ENCODE results near the gene ATP9A. TPM values are rescaled to one million over a fixed set of nuclear protein-coding genes. Genes with fewer than 3 reads are reported as not detected.
"Not testable (repeated sequence)": the region's sequence is repeated elsewhere in the genome, so short reads cannot be mapped to it uniquely, and the experiment has no call there.

Gene ATP9A
- total RNA-seq, 1 experiment from 2014 or later: 20.6 TPM

- peak; percentile 55 for DNase-seq (ENCODE audit: low read depth)
These were observed 40.3 kb downstream of the ATP9A start for GRCh38 chr20:51727872-51728271.

GRCh38 chr20:51725584-51726176 is 42.5 kb downstream of the ATP9A start:
- DNase-seq (ENCODE audit: low read depth): peak; percentile 31

DNA sequence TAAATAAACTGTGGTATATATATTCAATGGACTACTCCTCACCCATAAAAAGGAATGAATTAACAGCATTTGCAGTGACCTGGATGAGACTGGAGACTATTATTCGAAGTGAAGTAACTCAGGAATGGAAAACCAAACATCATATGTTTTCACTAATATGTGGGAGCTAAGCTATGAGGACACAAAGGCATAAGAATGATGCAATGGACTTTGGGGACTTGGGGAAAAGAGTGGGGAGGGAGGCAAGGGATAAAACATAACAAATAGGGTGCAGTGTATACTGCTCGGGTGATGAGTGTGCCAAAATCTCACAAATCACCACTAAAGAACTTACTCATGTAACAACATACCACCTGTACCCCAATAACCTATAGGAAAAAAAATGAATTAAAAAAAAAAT is 45.2 kb downstream of the ATP9A start:
- not testable (repeated sequence) for DNase-seq (ENCODE audit: low read depth)

DNA sequence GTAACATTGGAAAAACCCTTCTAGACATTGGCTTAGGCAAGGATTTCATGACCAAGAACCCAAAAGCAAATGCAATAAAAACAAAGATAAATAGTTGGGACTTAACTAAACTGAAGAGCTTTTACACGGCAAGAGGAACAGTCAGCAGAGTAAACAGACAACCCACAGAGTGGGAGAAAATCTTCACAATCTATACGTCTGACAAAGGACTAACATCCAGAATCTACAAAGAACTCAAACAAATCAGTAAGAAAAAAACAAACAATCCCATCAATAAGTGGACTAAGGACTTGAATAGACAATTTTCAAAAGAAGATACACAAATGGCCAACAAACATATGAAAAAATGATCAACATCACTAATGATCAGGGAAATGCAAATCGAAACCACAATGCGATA is 45.9 kb downstream of the ATP9A start:
- DNase-seq (ENCODE audit: low read depth): not testable (repeated sequence)

DNA sequence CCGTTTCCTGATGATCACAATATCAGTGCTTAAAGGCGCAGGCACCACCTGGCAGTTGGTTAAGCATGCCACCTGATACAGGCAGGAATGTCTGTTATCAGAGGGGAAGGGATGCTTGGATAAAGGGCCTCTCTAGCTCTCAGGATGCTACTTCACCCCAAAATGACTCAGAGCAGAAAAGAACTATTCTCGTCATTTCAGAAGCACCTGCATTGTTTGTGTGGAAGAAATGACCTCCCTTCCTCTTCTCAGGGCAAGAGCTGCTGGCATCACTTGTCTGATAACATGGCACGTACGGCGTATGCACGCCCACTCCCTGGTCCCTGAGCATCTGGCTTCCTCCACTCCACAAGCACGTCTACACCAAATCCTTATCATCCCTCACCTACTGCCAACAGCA is 47.3 kb downstream of the ATP9A start:
- no peak for DNase-seq (ENCODE audit: low read depth)

- DNase-seq (ENCODE audit: low read depth): no peak
These were observed 47.8 kb downstream of the ATP9A start for GRCh38 chr20:51720384-51720783.

- DNase-seq (ENCODE audit: low read depth): no peak
These were observed 52.4 kb downstream of the ATP9A start for GRCh38 chr20:51715856-51716185.

GRCh38 chr20:51715163-51715855 is 52.9 kb downstream of the ATP9A start:
- DNase-seq (ENCODE audit: low read depth): no peak

DNA sequence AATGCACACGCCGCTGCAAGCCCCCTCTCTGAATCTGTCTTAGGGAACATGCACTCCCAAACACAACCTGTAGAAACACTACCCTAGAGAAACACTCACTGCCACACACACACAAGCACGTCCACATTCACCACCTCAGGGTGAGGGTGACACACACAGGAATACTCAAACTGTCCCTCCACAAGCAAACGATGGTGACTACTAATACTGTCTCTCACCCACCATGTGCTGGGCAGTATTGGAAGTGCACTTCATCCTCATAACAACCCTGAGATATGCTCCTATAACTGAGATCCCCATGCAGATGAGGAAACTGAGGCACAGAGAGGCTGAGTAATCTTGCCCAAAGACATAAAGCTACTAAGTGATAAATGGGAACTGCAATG is 55.0 kb downstream of the ATP9A start:
- DNase-seq (ENCODE audit: low read depth): no peak

DNA sequence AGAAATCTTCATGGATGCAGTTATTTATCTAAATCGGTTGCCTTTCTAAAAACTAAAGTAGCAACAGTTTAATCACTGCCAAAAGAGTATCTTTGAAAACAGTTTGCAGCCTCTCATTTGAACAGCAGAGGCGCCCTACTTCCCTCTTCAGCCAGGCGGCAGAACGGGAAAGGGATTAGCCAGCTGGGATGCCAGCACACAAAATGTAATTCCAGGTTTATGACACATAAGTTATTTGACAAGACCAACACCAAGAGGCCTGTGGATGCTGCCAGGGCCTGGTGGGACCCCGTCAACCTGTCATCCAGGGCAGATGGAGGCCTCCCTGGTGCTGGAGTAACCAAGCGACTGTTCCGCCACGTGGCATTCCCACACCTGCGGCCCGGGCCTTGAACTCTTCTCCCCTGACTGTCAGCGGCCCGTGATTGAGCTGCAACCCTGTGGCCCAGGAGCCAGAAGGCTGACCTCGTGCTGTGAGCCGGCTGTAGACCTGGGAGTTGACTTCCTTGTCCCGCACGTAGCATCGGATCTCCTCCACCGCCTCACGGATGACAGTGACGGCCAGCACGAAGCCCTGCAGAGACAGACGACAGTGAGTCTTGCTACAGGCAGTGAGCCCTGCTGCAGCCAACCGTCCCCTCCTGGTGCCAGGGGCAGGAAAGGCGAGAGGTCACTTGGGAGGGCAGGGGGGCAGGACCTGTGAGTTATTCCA is 55.5 kb downstream of the ATP9A start:
- DNase-seq (ENCODE audit: low read depth): peak; percentile 60

- no peak for DNase-seq (ENCODE audit: low read depth)
These were observed 56.8 kb downstream of the ATP9A start for GRCh38 chr20:51711426-51711825.

DNA sequence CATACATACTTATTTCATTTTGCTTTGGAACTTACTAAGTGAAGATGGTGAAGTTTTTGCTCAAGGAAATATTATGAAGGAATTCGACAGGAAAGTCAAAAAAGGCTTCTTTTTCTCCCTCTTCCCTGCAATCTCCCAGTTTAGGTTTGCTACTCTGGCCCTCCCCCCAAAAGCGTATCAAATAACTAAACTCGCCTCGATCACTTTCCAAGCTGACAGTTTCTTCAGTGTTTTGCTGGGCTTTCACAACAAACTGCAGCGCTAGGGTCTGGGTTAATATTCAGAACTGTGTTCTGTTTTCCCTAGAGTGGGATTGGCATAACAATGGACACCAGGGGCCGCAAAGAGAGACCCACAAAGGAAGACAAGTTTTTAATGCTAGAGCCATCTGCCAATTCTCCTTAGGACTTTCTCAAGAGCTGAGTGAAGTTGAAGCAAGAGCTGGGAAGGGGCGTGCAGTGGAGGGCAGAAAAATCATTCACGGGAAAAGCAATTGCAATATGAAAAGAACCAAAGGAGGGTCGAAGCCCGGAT is 57.8 kb downstream of the ATP9A start:
- no peak for DNase-seq (ENCODE audit: low read depth)

DNA sequence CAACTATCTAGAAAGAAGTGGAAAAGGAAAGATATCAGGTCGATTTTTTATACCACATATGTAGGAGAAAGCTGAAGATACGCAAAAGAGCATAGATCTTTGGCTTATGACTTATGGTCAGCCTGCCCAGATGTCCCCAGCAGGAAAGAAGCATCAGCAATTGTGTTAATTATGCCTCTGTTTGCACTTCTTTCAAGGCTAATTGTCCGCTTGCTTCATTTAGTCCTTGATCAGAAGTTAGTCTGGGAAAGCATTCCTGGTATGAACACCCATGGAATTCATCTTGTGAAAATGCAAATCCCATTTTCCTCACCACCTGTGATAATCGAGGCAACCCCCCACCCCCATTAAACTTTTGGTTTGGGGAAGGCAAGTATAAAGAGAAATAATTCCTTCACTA is 62.8 kb downstream of the ATP9A start:
- no peak for DNase-seq (ENCODE audit: low read depth)

DNA sequence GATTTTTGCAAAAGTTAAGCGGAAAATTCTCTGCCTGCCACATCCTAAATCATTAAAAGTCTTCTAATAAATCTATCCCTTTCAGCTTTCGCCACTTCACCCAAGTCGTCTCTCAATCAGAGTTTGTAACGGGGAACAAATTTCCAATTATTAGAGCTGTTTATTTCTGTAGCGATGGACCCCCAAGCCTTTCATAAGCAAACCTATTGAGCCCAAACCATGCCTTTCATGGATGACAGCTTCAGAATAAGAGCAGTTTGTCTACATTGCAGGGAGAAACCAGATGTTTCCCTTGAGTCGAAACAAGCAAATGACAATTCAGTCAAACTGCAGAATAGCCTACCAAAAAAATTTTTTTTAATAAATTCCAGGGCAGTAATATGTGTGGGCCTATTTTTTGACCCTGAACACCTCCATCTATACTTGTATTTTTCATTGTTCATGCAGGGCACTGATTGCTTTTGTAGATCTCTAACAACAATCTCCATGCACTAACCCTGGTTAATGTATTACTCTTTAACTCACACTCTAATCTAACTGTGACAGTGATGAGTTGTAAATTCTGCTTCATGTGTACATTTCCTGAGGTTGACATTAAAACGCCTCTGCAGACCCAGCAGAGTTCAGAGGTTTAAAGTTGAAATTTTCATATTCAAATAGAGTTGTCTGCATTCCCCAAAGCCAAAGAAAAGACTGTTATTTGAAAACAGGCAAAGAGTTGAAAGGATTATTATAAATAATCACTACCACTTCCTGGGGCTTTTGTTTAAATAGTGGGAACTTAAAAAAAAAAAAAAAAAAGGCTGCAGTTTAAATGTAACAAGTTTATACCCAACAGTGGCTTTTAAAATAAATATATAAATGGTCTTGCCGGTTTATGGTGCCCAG is 64.5 kb downstream of the ATP9A start:
- no peak for DNase-seq (ENCODE audit: low read depth)

DNA sequence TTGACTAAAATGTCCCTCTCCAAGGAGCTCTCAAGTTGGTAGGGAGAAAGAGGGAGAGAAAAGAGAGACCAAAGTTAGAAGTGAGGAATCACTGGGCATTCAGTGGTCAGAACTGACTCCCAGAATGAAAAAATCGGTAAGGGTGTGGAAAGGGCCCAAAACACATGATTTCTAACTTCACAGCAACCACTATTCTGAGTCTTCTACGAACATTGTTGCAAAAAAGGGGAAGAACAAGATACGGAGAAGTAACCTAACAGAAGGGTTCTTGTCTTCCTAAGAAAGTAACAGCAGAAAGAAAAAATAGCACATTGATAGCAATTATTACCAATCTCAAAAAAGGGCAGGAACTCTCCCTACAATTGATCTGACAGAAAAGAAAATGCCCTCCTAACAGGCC is 65.6 kb downstream of the ATP9A start:
- no peak for DNase-seq (ENCODE audit: low read depth)

DNA sequence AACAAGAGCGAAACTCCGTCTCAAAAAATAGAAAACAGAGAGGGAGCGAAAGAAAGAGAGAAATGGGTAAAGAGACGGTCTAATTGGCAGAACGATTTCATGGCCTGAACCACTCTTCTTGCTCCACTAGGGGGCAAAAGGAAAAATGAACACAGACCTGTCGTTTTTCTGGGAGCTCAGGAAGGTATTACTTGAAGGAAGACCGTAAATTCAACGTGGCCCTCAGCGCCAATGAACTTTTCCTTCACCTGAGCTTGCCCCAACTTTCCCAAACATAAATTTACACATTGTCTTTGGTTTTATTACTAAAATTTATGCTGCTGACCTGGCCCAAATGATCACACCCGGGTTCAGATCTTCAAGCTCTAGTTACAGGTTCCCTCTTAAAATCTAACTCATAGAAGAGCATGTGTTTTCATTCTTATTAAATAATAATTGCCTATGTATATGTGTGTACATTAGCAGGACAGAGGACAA is 67.3 kb downstream of the ATP9A start:
- DNase-seq (ENCODE audit: low read depth): peak; percentile 47

DNA sequence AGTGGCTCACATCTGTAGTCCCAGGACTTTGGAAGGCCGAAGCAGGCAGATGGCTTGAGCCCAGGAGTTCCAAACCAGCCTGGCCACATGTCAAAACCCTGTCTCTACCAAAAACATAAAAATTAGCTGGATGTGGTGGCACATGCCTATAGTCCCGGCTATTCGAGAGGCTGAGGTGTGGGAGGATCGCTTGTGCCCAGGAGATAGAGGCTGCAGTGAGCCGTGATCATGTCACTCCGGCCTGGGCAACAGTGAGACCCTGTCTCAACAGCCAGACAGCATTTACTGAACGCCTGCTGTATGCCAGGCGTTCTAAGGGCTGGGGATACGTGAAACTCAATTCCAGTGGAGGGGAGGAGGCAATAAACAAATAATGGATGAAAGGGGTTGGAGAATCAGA is 69.9 kb downstream of the ATP9A start:
- DNase-seq (ENCODE audit: low read depth): no peak

DNA sequence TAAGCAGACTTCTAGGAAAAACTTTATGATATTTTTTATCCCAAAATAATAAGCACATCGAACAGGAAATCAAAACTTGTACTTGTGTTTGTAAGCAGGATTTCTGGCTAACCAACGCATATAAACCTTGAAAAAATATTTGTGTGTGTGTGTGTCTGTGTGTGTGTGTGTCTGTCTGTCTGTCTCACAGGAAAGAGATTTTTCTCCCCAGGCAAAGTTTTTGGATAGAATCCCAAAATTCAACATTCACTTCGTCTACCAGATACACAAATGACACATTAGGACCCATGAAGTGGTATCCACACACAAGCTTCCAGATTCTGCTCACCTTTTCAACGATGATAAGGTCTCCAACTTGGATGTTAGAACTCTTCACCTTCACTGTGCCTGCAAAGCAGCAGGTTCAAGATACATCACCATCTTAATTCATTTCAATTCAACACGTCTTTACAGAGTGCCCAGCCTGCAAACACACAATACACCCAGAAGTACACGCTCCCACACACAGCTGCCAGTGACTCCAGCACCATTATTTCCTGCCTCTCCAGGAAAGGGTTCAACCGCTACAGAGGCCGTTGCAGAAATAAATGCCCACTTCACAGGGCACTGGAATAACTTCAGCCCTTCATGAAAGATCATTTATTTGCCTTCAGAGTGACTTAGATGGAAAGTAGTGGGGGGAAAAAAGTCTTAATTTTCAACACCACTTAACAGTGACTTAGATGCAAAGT is 70.9 kb downstream of the ATP9A start:
- DNase-seq (ENCODE audit: low read depth): peak; percentile 65

- DNase-seq (ENCODE audit: low read depth): peak; percentile 52
These were observed 71.7 kb downstream of the ATP9A start for GRCh38 chr20:51696304-51697071.

GRCh38 chr20:51695574-51696303 is 72.5 kb downstream of the ATP9A start:
- DNase-seq (ENCODE audit: low read depth): peak; percentile 92

All from M059J (cell line).